Neural cell (in vitro differentiated cells): Measurements from ENCODE around the gene KBTBD13.

Experiments
- CTCF ChIP-seq: fragments of 450-650 bp; IDR thresholded peaks from 2 replicates; pipeline ENCODE4 v1.5.1; 2014; ENCODE audit warnings: antibody characterized with exemption, mild to moderate bottlenecking, moderate library complexity; ENCODE audit not compliant: poor library complexity, severe bottlenecking
- EP300 ChIP-seq: fragments of 450-650 bp; conservative IDR thresholded peaks from 2 replicates; pipeline ENCODE4 v1.6.1; 2014; ENCODE audit warnings: antibody characterized with exemption, mild to moderate bottlenecking, moderate library complexity; ENCODE audit not compliant: poor library complexity, severe bottlenecking
- EZH2 ChIP-seq: fragments of 200-600, 300-800 bp; shearing (Covaris generic), sonication (generic); IDR thresholded peaks from 2 replicates; pipeline ENCODE4 v1.6.1; 2014; ENCODE audit warnings: antibody characterized with exemption, low read length, borderline replicate concordance, mild to moderate bottlenecking; ENCODE audit not compliant: insufficient read depth, poor library complexity, severe bottlenecking
- POLR2AphosphoS5 ChIP-seq: IDR thresholded peaks from 2 replicates; pipeline ENCODE4 v1.6.1; 2012
- SMC3 ChIP-seq: fragments of 450-650 bp; conservative IDR thresholded peaks from 2 replicates; pipeline ENCODE4 v1.6.1; 2014; ENCODE audit warnings: antibody characterized with exemption, mild to moderate bottlenecking, moderate library complexity; ENCODE audit not compliant: poor library complexity

DNA sequence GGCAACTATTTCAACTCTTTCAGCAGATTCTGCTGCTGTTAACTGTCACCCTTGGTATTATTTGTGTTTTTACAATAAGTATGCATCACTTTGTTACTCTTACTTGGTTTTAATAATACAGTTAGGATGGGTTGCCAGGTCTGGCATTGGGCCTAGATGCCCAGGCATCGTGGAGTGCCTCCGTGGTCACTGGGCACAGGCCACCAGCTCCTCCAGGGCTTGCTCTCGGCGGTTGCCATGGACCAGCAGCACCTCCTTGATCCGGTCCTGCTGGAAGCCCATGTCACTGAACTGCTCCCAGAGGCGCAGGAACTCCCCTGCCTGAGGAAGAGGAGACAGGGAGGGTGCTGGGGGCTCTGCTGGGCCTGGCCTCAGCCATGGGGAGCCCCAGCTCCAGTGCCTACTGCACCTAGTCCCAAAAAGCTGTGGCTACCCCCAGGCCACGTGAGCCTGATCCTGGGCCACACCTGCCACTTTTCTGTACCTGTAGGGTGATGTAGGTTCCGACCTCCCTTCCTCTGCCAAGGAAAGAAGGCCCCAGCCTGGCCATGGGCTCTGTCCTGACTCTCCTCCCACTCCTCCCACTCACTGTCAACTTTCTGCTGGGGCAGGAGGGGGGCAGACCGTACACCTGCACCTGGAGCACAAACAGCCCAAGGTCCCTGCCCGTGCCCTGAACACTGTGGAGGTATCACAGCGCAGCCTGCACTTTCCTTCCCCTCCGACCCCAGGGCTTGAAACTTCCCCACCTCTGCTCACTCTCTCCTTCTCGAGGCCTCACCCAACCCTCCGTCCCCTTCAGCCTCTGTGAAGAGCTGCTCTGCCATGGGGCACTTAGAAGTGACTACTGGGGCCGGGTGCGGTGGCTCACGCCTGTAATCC, 16.6 kb downstream of the KBTBD13 start:
- TF ChIP-seq SMC3 (no peak), EZH2 (no peak), CTCF (no peak), EP300 (no peak), POLR2AphosphoS5 (no peak)
